ENCODE measurements around the gene AMIGO2. TPM values are rescaled to one million over a fixed set of nuclear protein-coding genes. Genes with fewer than 3 reads are reported as not detected.

Gene AMIGO2
- total RNA-seq, 2 donors from 2014 or later, result 19.7 to 38.1 TPM

DNA sequence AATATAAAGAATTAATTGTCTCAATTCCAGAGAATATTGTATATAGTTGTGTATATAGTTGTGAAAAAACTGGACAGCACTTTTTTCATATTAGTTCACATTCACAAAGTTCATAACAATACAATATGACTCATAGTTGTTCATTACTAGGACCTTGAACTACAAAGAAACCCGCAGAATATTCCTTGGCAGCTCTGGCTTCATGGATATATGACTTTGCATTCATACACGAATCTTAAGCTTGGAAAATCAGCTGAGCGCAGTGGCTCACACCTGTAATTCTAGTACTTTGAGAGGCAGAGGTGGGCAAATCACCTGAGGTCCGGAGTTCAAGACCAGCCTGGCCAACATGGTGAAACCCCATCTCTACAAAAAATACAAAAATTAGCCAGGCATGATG is 38.4 kb downstream of the AMIGO2 start:
- intact Hi-C loops (cut with DNase I), result no loop called here
- no peak for DNase-seq (ENCODE audit: low spot score)

DNA sequence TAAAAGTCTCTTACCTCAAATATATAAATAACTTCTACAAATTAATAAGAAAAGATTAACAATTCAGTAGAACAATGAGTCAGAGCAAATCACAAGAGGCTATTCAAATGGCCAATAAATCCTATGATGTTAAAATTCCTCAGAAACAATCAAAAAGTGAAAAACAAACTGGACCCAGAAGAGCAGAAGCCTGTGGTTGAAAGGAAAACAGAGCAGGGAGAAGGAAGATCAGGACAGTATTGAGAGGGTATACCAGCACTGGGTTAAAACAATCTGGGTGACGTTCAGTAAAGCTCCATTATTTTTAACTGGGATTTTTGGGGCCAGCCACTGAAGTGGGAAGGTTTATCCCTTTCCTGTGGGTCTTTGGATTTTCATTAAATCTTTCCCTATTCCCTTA is 40.0 kb downstream of the AMIGO2 start:
- intact Hi-C loops (cut with DNase I), result loop anchor here in 1 of 2 donors (10.0 kb wide), 1 partner anchor 355 kb away; no protein-coding TSS in a partner anchor
- DNase-seq (ENCODE audit: low spot score), result no peak

DNA sequence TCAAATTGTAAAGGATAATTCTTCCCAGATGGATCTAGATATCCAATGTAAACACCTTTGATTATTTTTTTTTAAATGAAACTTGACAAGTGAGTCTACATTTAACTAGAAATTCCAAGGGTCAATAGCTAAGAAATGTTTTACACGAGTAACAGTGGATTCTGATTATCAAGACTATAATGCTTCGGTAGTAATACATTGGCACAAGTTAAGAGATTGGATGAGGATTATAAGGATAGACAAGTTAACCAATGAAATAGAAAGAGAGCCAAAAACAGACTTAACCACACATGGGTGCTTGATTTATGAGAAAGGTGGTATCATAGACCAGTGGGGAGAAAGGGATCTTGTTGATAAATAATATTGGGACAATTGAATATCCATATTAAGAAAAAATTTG is 40.7 kb downstream of the AMIGO2 start:
- intact Hi-C loops (cut with DNase I), result loop anchor here in 1 of 2 donors (10.0 kb wide), 1 partner anchor 356 kb away; no protein-coding TSS in a partner anchor
- no peak for DNase-seq (ENCODE audit: low spot score)

DNA sequence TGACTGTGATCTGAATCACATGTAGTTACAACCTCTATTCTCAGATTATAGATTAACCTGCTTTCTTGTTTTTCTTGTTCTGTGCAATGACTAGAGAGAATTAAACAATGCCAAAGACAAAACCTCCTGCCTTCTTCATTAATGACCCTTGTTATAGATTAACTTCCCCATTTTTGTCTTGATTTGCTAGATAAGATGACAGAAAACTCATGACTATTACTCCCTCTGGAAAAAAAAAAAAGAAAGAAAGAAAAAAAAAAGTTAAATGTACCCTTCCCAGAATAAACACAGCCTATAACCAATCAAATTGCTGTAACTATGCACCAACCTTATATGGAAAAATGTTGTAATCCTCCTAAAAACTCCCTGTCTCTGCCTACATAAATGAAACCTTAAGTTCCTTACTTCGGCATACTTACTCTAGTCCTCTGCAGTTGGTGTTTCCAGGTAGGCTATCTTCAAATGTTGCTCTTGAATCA is 41.5 kb downstream of the AMIGO2 start:
- intact Hi-C loops (cut with DNase I), result loop anchor here in 1 of 2 donors (10.0 kb wide), 1 partner anchor 356 kb away; no protein-coding TSS in a partner anchor
- DNase-seq (ENCODE audit: low spot score), result no peak

DNA sequence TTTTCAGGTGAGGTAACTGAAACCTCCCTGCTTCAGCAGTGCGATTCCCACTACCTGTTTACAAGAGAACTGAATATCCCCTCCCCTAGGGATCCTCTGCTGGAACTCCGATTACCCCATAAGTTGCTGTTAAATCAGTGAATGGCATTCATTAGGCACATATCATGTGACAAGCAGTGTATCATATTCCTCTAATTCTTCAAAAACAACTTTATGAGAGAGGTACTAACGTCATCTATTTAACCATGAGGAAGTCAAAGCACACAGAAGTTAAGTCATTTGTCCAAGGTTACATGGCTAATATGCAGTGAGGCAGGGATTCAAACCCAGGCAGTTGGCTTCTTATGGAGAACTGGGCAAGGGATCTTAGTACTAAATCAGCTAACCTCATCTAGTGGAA is 44.3 kb downstream of the AMIGO2 start:
- DNase-seq (ENCODE audit: low spot score), result no peak
- intact Hi-C loops (cut with DNase I), result loop anchor here in 1 of 2 donors (10.0 kb wide), 1 partner anchor 359 kb away; no protein-coding TSS in a partner anchor

DNA sequence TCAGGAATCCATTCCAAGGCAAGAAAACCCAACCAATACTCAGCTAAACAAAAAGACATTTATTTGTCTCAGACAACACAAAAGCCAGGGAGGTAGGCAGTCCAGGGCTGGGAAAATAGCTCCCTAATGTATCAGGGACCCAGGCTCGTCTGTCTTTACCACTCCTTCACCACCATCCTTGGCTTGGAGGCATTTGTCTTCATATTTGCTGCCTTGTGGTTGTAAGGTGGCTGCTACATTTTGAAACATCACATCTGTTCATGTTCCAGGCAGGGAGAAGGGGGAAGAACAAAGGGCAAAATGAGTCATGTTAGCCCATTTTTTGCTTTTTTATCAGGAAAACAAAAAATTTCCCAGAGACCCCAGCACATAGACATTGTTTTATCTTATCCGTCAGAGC is 45.1 kb downstream of the AMIGO2 start:
- intact Hi-C loops (cut with DNase I), result loop anchor here in 1 of 2 donors (10.0 kb wide), 1 partner anchor 360 kb away; no protein-coding TSS in a partner anchor
- DNase-seq (ENCODE audit: low spot score), result no peak

DNA sequence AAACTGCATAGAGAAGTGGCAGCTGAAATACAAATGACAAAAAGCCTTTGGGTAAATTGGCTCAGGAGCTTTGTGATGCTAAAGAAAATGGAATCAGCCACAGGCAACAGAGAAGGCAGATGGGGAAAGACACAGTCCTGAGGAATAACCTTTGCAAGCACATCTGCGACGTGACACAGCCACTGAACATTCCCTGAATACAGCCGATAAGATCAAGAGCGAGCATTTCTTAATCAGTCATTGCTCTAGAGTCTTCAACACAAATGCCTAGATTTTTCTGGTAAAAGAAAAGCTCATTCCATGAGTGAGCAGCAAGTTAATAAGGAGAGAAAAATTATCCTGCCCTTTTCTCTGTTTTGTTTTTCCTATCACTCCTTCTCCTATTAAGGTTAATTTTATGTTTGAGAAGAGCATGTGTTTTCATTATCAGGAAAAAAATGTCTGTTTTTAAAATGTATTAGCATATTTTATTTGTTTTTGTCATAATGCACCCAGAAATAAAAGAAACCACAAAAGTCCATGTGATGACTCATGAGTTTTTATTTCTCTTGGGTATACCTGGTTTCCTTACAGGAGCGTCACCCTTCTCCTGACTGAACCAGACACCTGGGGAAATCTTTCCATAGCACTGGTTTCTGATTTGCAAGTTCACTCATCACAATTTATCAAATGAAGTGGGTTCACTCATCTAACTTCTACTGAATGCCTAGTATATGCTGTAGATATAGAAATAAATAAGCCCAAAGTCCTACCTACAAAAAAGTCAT is 45.8 kb downstream of the AMIGO2 start:
- intact Hi-C loops (cut with DNase I), result loop anchor here in 1 of 2 donors (10.0 kb wide), 1 partner anchor 361 kb away; no protein-coding TSS in a partner anchor
- no peak for DNase-seq (ENCODE audit: low spot score)

DNA sequence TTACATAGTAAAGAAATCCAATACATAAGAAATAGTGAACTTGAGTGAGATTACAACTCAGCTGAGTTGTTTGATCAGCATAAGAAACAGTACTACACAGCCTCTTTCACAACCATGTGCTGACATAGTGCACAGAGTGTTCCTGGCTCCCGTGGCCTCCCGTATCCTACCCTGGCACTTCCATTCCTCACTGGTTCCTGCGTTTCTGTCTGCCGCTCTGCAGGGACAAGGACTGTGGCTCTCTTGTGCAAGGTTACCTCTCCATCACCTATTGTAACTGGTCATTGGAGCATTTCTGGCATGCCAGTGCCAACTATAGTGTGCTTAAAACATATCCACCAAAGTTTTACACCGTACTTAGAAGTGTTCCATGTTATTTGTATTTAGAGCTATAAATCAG is 46.7 kb downstream of the AMIGO2 start:
- intact Hi-C loops (cut with DNase I), result loop anchor here in 1 of 2 donors (10.0 kb wide), 1 partner anchor 362 kb away; no protein-coding TSS in a partner anchor
- DNase-seq (ENCODE audit: low spot score), result no peak

DNA sequence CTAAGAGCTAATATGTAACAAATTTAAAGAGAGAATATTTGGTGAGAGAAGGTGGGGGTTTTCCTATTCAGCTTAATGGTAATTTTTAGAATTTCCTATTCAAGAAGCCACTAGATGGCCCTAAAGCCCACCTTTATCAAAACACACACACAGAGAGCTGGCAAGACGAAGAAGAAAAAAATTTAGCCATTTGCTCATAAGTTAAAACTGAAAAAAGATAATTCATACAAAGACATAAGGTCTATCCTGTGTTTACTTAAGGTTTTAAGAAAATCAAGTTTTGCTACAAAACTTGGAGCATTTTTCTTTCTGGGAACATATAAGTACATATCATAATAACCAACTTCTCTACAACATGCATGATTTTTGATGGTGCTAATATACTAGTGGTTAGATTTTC is 47.1 kb downstream of the AMIGO2 start:
- DNase-seq (ENCODE audit: low spot score), result no peak
- intact Hi-C loops (cut with DNase I), result loop anchor here in 1 of 2 donors (10.0 kb wide), 1 partner anchor 362 kb away; no protein-coding TSS in a partner anchor

DNA sequence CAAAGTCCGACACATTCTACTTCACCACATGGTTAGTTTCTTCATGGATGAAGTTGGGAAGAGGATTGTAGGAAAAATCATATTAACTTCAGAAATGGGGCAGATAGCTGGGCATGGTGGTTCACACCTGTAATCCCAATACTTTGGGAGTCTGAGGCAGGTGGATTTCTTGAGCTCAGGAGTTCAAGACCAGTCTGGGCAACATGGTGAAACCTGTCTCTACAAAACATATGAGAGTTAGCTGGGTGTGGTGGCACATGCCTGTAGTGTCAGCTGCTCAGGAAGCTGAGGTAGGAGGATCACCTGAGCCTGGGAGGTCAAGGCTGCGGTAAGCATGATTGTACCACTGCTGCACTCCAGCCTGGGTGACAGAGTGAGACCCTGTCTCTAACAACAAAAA is 49.9 kb downstream of the AMIGO2 start:
- DNase-seq (ENCODE audit: low spot score), result no peak
- intact Hi-C loops (cut with DNase I), result loop anchor here in 1 of 2 donors (10.0 kb wide), 1 partner anchor 365 kb away; no protein-coding TSS in a partner anchor

DNA sequence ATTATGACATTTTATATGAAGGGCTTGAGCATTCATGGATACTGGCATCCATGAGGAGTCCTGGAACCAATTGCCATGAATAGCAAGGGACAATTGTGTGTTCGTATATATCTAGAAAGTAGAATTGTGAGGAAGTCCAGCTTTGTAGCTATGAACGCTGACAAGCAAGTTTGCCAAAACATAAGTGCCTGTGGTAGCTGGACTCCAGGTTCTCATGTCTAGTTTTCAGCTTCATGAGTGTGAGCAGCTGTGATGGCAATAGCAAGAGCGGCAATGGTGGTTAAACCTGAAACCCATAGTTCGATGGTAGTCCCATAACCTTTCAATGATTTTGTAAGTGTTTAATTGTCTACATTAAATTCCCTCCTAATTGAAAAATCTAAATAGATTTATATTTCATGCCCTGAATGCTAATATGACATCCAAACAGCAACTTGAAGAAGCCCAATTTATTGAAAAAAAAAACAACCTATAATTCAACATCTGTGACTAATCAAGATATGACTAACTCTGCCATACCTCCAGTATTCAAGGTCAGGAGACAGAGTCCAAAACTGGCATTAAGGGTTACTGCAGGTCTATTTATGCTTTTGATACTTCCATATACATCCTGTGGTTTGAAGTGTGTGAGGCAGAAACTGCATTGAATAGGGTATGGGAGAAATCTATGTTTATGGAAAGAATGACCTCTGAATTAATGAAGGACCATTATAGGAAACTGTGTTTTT is 50.6 kb downstream of the AMIGO2 start:
- intact Hi-C loops (cut with DNase I), result no loop called here

DNA sequence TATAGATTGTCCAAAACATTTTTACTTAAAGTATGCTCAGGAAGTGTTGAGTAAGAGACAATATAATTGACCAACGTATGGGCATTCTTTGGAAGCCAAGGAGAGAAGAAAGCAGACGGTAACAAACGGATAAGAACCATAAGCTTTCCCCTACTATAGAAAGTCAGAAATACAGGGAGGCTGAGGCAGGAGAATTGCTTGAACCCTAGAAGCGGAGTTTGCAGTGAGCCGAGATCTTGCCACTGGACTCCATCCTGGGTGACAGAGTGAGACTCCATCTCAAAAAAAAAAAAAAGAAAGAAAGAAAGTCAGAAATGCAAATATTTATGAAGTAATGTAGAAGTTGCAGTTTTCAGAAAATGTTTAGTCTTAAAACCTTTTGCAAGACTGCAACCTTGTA is 51.6 kb downstream of the AMIGO2 start:
- intact Hi-C loops (cut with DNase I), result no loop called here
- no peak for DNase-seq (ENCODE audit: low spot score)

More for the DNA sequence above, 50.6 kb downstream of the AMIGO2 start:
- DNase-seq (ENCODE audit: low spot score), result no peak

Other genes with a start within 250 kb of the AMIGO2 start
- 1 to 10 TPM; 5.7 to 7.2 TPM for gene PCED1B, start 338 bp downstream of the AMIGO2 start, total RNA-seq

Data from posterior vena cava (tissue), 2 donors.